OCI-LY1 (cell line): ENCODE data around the gene SLC35F3.
A peak's percentile ranks its signal among the peaks of the same experiment; 100 is the strongest.

Source experiments
- H2AFZ ChIP-seq: fragments of 200-600 bp; sonication (generic), shearing (Covaris generic); 2 replicates; pipeline ENCODE4 v1.6.0; 2014; ENCODE audit warnings: antibody characterized with exemption, mild to moderate bottlenecking, low read length
- H3F3A ChIP-seq: fragments of 200-600 bp; sonication (generic), shearing (Covaris generic); 2 replicates; pipeline ENCODE4 v1.6.0; 2014; ENCODE audit warnings: mild to moderate bottlenecking, antibody characterized with exemption, low read length, moderate library complexity; ENCODE audit not compliant: insufficient read depth
- H3K27ac ChIP-seq: fragments of 200-600 bp; sonication (generic); 2 replicates; pipeline ENCODE4 v1.5.1; 2014; ENCODE audit warnings: low read length, mixed run types, mild to moderate bottlenecking, low read depth; ENCODE audit not compliant: poor library complexity, severe bottlenecking
- H3K27me3 ChIP-seq: fragments of 200-600 bp; sonication (generic); 2 replicates; pipeline ENCODE4 v1.6.0; 2014; ENCODE audit warnings: antibody characterized with exemption, mild to moderate bottlenecking, low read length, moderate library complexity; ENCODE audit not compliant: insufficient read depth
- H3K36me3 ChIP-seq: fragments of 200-600 bp; sonication (generic); 2 replicates; pipeline ENCODE4 v1.6.1; 2014; ENCODE audit warnings: mild to moderate bottlenecking, antibody characterized with exemption, low read length, moderate library complexity, mixed read lengths; ENCODE audit not compliant: insufficient read depth
- H3K4me1 ChIP-seq: fragments of 200-600 bp; sonication (generic); 2 replicates; pipeline ENCODE4 v1.5.1; 2014; ENCODE audit warnings: mild to moderate bottlenecking, low read length, moderate library complexity; ENCODE audit not compliant: insufficient read depth, severe bottlenecking
- H3K4me2 ChIP-seq: fragments of 200-600 bp; sonication (generic), shearing (Covaris generic); 2 replicates; pipeline ENCODE4 v1.6.1; 2014; ENCODE audit warnings: low read length
- H3K4me3 ChIP-seq: fragments of 200-600 bp; sonication (generic); 2 replicates; pipeline ENCODE4 v1.5.1; 2014; ENCODE audit warnings: low read length, low read depth, mild to moderate bottlenecking, mixed read lengths; ENCODE audit not compliant: poor library complexity, severe bottlenecking
- H3K79me2 ChIP-seq: fragments of 200-600 bp; shearing (Covaris generic); 2 replicates; pipeline ENCODE4 v1.6.1; 2016; ENCODE audit warnings: mixed run types, low read length, mixed read lengths; ENCODE audit not compliant: insufficient read depth
- H3K9ac ChIP-seq: fragments of 200-600 bp; sonication (generic), shearing (Covaris generic); 2 replicates; pipeline ENCODE4 v1.6.1; 2014; ENCODE audit warnings: mild to moderate bottlenecking, low read length, mixed read lengths
- H3K9me2 ChIP-seq: fragments of 200-600 bp; sonication (generic), shearing (Covaris generic); 2 replicates; pipeline ENCODE4 v1.6.1; 2014; ENCODE audit warnings: low read depth, mild to moderate bottlenecking, low read length, mixed read lengths
- H3K9me3 ChIP-seq: fragments of 200-600 bp; shearing (Covaris generic); 2 replicates; pipeline ENCODE4 v1.6.1; 2014; ENCODE audit warnings: low read length, mixed read lengths
- H4K20me1 ChIP-seq: fragments of 200-600 bp; sonication (generic), shearing (Covaris generic); 2 replicates; pipeline ENCODE4 v1.6.0; 2016; ENCODE audit warnings: mild to moderate bottlenecking, low read length; ENCODE audit not compliant: insufficient read depth
- CTCF ChIP-seq: fragments of 200-600 bp; sonication (generic), shearing (Covaris generic); IDR thresholded peaks from 2 replicates; pipeline ENCODE4 v1.5.1; 2017; ENCODE audit warnings: mild to moderate bottlenecking, antibody characterized with exemption, low read length, moderate library complexity, mixed read lengths
- EZH2 ChIP-seq: fragments of 200-600 bp; sonication (generic), shearing (Covaris generic); IDR thresholded peaks from 2 replicates; pipeline ENCODE4 v1.8.0; 2017; ENCODE audit warnings: borderline replicate concordance, mixed run types, mild to moderate bottlenecking, antibody characterized with exemption, low read length, moderate library complexity, mixed read lengths

SLC35F3 gene

DNA sequence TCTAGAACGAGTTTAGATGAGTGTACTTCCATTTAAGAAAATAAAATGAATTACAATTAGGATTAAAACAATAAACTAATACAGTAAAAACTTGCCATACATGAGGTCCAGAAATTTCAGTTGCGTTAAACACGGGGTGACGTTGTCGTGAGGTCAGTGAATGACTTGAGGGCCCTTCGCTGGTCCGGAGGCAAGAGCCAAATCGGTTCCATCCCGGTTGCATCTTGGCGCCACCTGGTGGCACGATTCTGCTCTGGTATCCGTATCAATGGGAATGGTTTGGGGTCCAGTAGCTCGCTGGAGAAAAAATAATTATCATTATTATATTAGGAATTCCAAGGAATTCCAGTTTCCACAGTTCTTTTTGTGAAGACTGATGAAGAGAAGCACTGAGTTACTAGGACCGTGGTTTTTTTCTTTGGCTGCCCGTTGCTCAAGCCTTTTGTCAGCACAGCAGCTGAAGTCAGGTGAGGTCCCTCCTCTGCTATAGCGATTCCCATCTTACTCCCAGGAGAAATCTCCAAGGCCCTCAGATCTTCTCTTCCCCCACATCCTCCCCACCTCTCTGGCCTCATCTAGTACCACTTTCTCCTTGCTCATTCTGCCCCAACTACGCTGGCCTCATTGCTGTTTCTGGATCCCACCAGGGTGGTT is 161.4 kb downstream of the SLC35F3 start:
- H3K9ac ChIP-seq = no peak overlapping the region
- H3K27ac ChIP-seq = no peak overlapping the region
- H3K9me3 ChIP-seq = no peaks in the 10 kb centered on the region
- no peak overlapping the region for H2AFZ ChIP-seq
- no peak overlapping the region for H3K4me3 ChIP-seq
- no peaks in the 10 kb centered on the region for H3K36me3 ChIP-seq
- H4K20me1 ChIP-seq = no peaks in the 10 kb centered on the region
- TF ChIP-seq CTCF = peak; percentile 76
- no peak for TF ChIP-seq EZH2
- H3K9me2 ChIP-seq = no peaks in the 10 kb centered on the region
- H3K27me3 ChIP-seq = no peaks in the 10 kb centered on the region
- no peaks in the 10 kb centered on the region for H3F3A ChIP-seq
- H3K79me2 ChIP-seq = no peaks in the 10 kb centered on the region
- H3K4me1 ChIP-seq = no peaks in the 10 kb centered on the region
- H3K4me2 ChIP-seq = no peak overlapping the region

DNA sequence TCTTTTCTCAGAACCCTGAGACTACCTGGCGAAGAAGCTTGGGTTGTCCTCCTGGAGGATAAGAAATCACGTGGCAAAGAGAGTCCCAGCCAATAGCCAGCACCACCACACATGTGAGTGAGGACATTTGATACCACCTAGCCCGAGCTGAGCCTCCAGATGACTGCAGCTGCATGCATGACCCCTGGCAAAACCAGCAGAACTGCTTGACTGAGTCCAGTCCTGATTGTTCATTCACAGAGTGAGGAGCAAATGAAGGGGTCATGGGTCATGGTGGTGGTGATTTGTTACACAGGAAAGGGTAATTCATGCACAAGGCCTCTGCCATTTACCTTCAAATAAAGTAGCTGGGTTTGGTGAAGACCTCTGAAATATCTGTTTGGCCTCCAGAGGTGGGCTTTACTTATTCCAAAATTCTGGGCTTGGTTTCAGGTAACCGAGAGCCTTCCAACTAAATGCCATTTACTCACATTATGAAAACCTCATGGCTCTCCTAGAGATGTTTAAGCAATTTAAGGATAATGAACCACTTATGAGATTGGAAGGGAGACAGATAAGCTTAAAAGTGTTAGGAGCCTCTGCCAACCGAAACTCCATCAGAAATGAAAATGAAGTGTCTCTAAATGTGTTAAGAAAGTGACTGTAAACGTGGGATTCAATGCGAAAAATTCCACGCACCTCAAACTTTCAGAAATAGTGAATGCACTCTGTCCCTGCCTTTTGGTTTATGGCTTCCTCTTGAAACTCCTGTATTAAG is 163.3 kb downstream of the SLC35F3 start:
- 0 out of 2 replicates have a peak, but pooled peaks cover 4% of the 10 kb centered on the region for H3K27me3 ChIP-seq
- H3K36me3 ChIP-seq = no peaks in the 10 kb centered on the region
- no peaks in the 10 kb centered on the region for H3K9me2 ChIP-seq
- H3K27ac ChIP-seq = no peak overlapping the region
- no peaks in the 10 kb centered on the region for H3K4me1 ChIP-seq
- no peak for TF ChIP-seq CTCF
- TF ChIP-seq EZH2 = no peak
- H3K79me2 ChIP-seq = no peaks in the 10 kb centered on the region
- H3K9me3 ChIP-seq = no peaks in the 10 kb centered on the region
- H3F3A ChIP-seq = no peaks in the 10 kb centered on the region
- no peak overlapping the region for H3K4me3 ChIP-seq
- no peak overlapping the region for H3K4me2 ChIP-seq
- H3K9ac ChIP-seq = no peak overlapping the region
- no peaks in the 10 kb centered on the region for H4K20me1 ChIP-seq
- no peak overlapping the region for H2AFZ ChIP-seq

GRCh38 chr1:234069760-234070159 is 165.3 kb downstream of the SLC35F3 start:
- no peaks in the 10 kb centered on the region for H3K79me2 ChIP-seq
- no peak overlapping the region for H3K4me3 ChIP-seq
- no peak overlapping the region for H3K9ac ChIP-seq
- H3K9me3 ChIP-seq = no peaks in the 10 kb centered on the region
- no peaks in the 10 kb centered on the region for H3F3A ChIP-seq
- H3K36me3 ChIP-seq = no peaks in the 10 kb centered on the region
- no peaks in the 10 kb centered on the region for H4K20me1 ChIP-seq
- H3K27ac ChIP-seq = no peak overlapping the region
- 0 out of 2 replicates have a peak, but pooled peaks cover 4% of the 10 kb centered on the region for H3K27me3 ChIP-seq
- no peak overlapping the region for H3K4me2 ChIP-seq
- H3K9me2 ChIP-seq = no peaks in the 10 kb centered on the region
- no peaks in the 10 kb centered on the region for H3K4me1 ChIP-seq
- H2AFZ ChIP-seq = no peak overlapping the region
- peak; percentile 25; the same call in 1 of the 2 replicates for TF ChIP-seq CTCF
- no peak for TF ChIP-seq EZH2
